Smooth muscle cell (in vitro differentiated cells): ENCODE data around the gene IL6R. TPM values are rescaled to one million over a fixed set of nuclear protein-coding genes. Genes with fewer than 3 reads are reported as not detected.
"Not testable (repeated sequence)": the region's sequence is repeated elsewhere in the genome, so short reads cannot be mapped to it uniquely, and the experiment has no call there.

Experiments
- DNase-seq: peaks from one replicate; lab custom pipeline; 2025; ENCODE audit not compliant: unreplicated experiment; lab: John Stamatoyannopoulos, UW
- H2AFZ ChIP-seq: fragments of 200-600 bp; sonication (generic); 2 replicates; pipeline ENCODE4 v1.6.0; 2016; ENCODE audit warnings: antibody characterized with exemption, low read depth, mild to moderate bottlenecking
- H3F3A ChIP-seq: fragments of 200-600 bp; sonication (generic); 2 replicates; pipeline ENCODE4 v1.6.0; 2017; ENCODE audit warnings: antibody characterized with exemption, low read depth
- H3K27ac ChIP-seq: fragments of 200-600 bp; sonication (generic); 2 replicates; pipeline ENCODE4 v1.5.1; 2016; ENCODE audit warnings: low read depth, mild to moderate bottlenecking
- H3K27me3 ChIP-seq: fragments of 200-600 bp; sonication (generic); 2 replicates; pipeline ENCODE4 v1.6.1; 2016; ENCODE audit warnings: low read depth, mild to moderate bottlenecking
- H3K36me3 ChIP-seq: fragments of 200-600 bp; sonication (generic); 2 replicates; pipeline ENCODE4 v1.5.1; 2016; ENCODE audit warnings: low read depth
- H3K4me1 ChIP-seq: fragments of 200-600 bp; sonication (generic); 2 replicates; pipeline ENCODE4 v1.5.1; 2016; ENCODE audit warnings: low read depth
- H3K4me2 ChIP-seq: fragments of 200-600 bp; sonication (generic); 2 replicates; pipeline ENCODE4 v1.6.0; 2016; ENCODE audit warnings: mild to moderate bottlenecking
- H3K4me3 ChIP-seq: fragments of 200-600 bp; sonication (generic); 2 replicates; pipeline ENCODE4 v1.5.1; 2016; ENCODE audit warnings: mild to moderate bottlenecking
- H3K79me2 ChIP-seq: fragments of 200-600 bp; sonication (generic); 2 replicates; pipeline ENCODE4 v1.6.0; 2016; ENCODE audit warnings: low read depth, mild to moderate bottlenecking
- H3K9ac ChIP-seq: fragments of 200-600 bp; sonication (generic); 2 replicates; pipeline ENCODE4 v1.6.0; 2016; ENCODE audit warnings: low read depth
- H3K9me3 ChIP-seq: fragments of 200-600 bp; sonication (generic); replicated peaks from 2 replicates; pipeline ENCODE4 v1.5.1; 2016; ENCODE audit warnings: low read depth
- H4K20me1 ChIP-seq: fragments of 200-600 bp; sonication (generic); 2 replicates; pipeline ENCODE4 v1.6.0; 2016; ENCODE audit warnings: low read depth
- CTCF ChIP-seq: fragments of 200-600 bp; sonication (generic); IDR thresholded peaks from 2 replicates; pipeline ENCODE4 v1.5.1; 2017; ENCODE audit warnings: borderline replicate concordance, mild to moderate bottlenecking, antibody characterized with exemption; ENCODE audit not compliant: insufficient read depth, poor library complexity, severe bottlenecking
- WGBS: methylation state at CpG from one replicate; pipeline ENCODE4 v1.1.7; 2016; ENCODE audit warnings: low lambda C conversion rate; 5-methylcytosine and 5-hydroxymethylcytosine counted together
- polyA plus RNA-seq: library from polyadenylated mRNA; unstranded; fragments of >200 nt; fragmentation: Nextera tagmentation; extraction: Ambion mirVana; gene quantifications from 2 replicates; pipeline ENCODE4 v1.2.1, GENCODE V29; 2016
- total RNA-seq: library from RNA; depleted of rRNA; stranded (reverse); fragments of >200 nt; gene quantifications from 2 replicates; pipeline ENCODE4 v1.2.3, GENCODE V29; 2014

The IL6R gene
- total and polyA plus RNA-seq, 2 experiments from 2014 or later = 1.8 to 1.9 TPM

GRCh38 chr1:154419620-154420571 is 14.8 kb downstream of the IL6R start:
- no peak overlapping the region for H3K4me3 ChIP-seq
- H3K27ac ChIP-seq = peak overlapping the region; percentile 16
- DNase-seq = no peak
- H4K20me1 ChIP-seq = no peaks in the 10 kb centered on the region
- H2AFZ ChIP-seq = no peak overlapping the region
- H3K79me2 ChIP-seq = peaks cover 4% of the 10 kb centered on the region
- 55% methylated on average over 13 of the region's 13 CpGs for WGBS
- H3K27me3 ChIP-seq = no peaks in the 10 kb centered on the region
- peak overlapping the region; percentile 67 for H3K4me2 ChIP-seq
- H3F3A ChIP-seq = no peaks in the 10 kb centered on the region
- no peak for TF ChIP-seq CTCF
- H3K36me3 ChIP-seq = no peaks in the 10 kb centered on the region
- H3K9ac ChIP-seq = peak overlapping the region; percentile 14
- H3K9me3 ChIP-seq = no peaks in the 10 kb centered on the region
- H3K4me1 ChIP-seq = peaks cover 7% of the 10 kb centered on the region

- WGBS = 95% methylated on average over 10 of the region's 10 CpGs
- H3K4me2 ChIP-seq = no peak overlapping the region
These were observed 16.1 kb downstream of the IL6R start for GRCh38 chr1:154420961-154421924.

GRCh38 chr1:154422049-154422448 is 16.9 kb downstream of the IL6R start:
- H3K9me3 ChIP-seq, H3K27me3 ChIP-seq, H4K20me1 ChIP-seq, H3K79me2 ChIP-seq, H3F3A ChIP-seq, DNase-seq, H3K4me1 ChIP-seq, H3K9ac ChIP-seq, H3K36me3 ChIP-seq, H3K4me2 ChIP-seq, H3K27ac ChIP-seq, H3K4me3 ChIP-seq, H2AFZ ChIP-seq: not testable (repeated sequence)
- WGBS = 57% methylated on average over 8 of the region's 8 CpGs

More at GRCh38 chr1:154420961-154421924, 16.1 kb downstream of the IL6R start:
- H3K9ac ChIP-seq = no peak overlapping the region
- no peaks in the 10 kb centered on the region for H4K20me1 ChIP-seq
- H3K27ac ChIP-seq = no peak overlapping the region
- no peak for DNase-seq
- H3F3A ChIP-seq = no peaks in the 10 kb centered on the region
- no peaks in the 10 kb centered on the region for H3K27me3 ChIP-seq
- no peak overlapping the region for H3K4me3 ChIP-seq
- H2AFZ ChIP-seq = no peak overlapping the region
- peaks cover 4% of the 10 kb centered on the region for H3K79me2 ChIP-seq
- H3K9me3 ChIP-seq = no peaks in the 10 kb centered on the region
- no peak for TF ChIP-seq CTCF
- peaks cover 7% of the 10 kb centered on the region for H3K4me1 ChIP-seq
- no peaks in the 10 kb centered on the region for H3K36me3 ChIP-seq

- H3K4me1 ChIP-seq = peaks cover 7% of the 10 kb centered on the region
- no peak for TF ChIP-seq CTCF
These were observed 17.4 kb downstream of the IL6R start for GRCh38 chr1:154422521-154422920.

More at GRCh38 chr1:154422521-154422920, 17.4 kb downstream of the IL6R start:
- H3K27me3 ChIP-seq = no peaks in the 10 kb centered on the region
- WGBS = 79% methylated on average over 9 of the region's 9 CpGs
- no peak overlapping the region for H3K4me2 ChIP-seq
- no peak overlapping the region for H2AFZ ChIP-seq
- no peak overlapping the region for H3K9ac ChIP-seq
- H3K36me3 ChIP-seq = no peaks in the 10 kb centered on the region
- no peaks in the 10 kb centered on the region for H3K9me3 ChIP-seq
- H4K20me1 ChIP-seq = no peaks in the 10 kb centered on the region
- no peak overlapping the region for H3K4me3 ChIP-seq
- no peak for DNase-seq
- H3K27ac ChIP-seq = no peak overlapping the region
- H3K79me2 ChIP-seq = peaks cover 4% of the 10 kb centered on the region
- no peaks in the 10 kb centered on the region for H3F3A ChIP-seq
